GM19463 (cell line): ENCODE results near the gene ZC3H8.

Experiments used
- ATAC-seq: cut with Tn5 transposase; IDR thresholded peaks from one replicate; pipeline ENCODE4 v1.9.1; 2021; ENCODE audit warnings: mild to moderate bottlenecking, moderate library complexity; ENCODE audit not compliant: unreplicated experiment

The ZC3H8 gene

GRCh38 chr2:112195950-112196349 is 58.9 kb downstream of the ZC3H8 start:
- no peak for ATAC-seq

GRCh38 chr2:112195167-112195766 is 59.6 kb downstream of the ZC3H8 start:
- no peak for ATAC-seq

GRCh38 chr2:112194482-112194881 is 60.4 kb downstream of the ZC3H8 start:
- no peak for ATAC-seq

- no peak for ATAC-seq
Observed at GRCh38 chr2:112194028-112194427, 60.8 kb downstream of the ZC3H8 start.

GRCh38 chr2:112189001-112189556 is 65.8 kb downstream of the ZC3H8 start:
- no peak for ATAC-seq

- ATAC-seq, result no peak
Observed at GRCh38 chr2:112187805-112188596, 66.8 kb downstream of the ZC3H8 start.

GRCh38 chr2:112187046-112187715 is 67.7 kb downstream of the ZC3H8 start:
- ATAC-seq, result no peak

GRCh38 chr2:112185131-112185530 is 69.7 kb downstream of the ZC3H8 start:
- no peak for ATAC-seq

GRCh38 chr2:112184121-112184520 is 70.7 kb downstream of the ZC3H8 start:
- ATAC-seq, result no peak

- no peak for ATAC-seq
Observed at GRCh38 chr2:112183327-112184025, 71.4 kb downstream of the ZC3H8 start.

- ATAC-seq, result no peak
Observed at GRCh38 chr2:112182581-112183034, 72.2 kb downstream of the ZC3H8 start.

- ATAC-seq, result no peak
Observed at GRCh38 chr2:112181571-112182290, 73.1 kb downstream of the ZC3H8 start.

GRCh38 chr2:112175958-112176573 is 78.8 kb downstream of the ZC3H8 start:
- no peak for ATAC-seq

GRCh38 chr2:112175333-112175732 is 79.5 kb downstream of the ZC3H8 start:
- no peak for ATAC-seq

- no peak for ATAC-seq
Observed at GRCh38 chr2:112174383-112174782, 80.5 kb downstream of the ZC3H8 start.

- ATAC-seq, result no peak
Observed at GRCh38 chr2:112173646-112174319, 81.1 kb downstream of the ZC3H8 start.

- ATAC-seq, result no peak
Observed at GRCh38 chr2:112170495-112170894, 84.3 kb downstream of the ZC3H8 start.

- ATAC-seq, result no peak
Observed at GRCh38 chr2:112168422-112169124, 86.3 kb downstream of the ZC3H8 start.
